Measurements from ENCODE around the gene TRIM27.

- TF ChIP-seq CTCF (IDR thresholded peaks at IDR 0.05; ENCODE audit: insufficient read depth, low read length) (no peak), REST (IDR thresholded peaks at IDR 0.05; ENCODE audit: insufficient replicate concordance, low read depth) (no peak), POLR2AphosphoS5 (IDR thresholded peaks at IDR 0.05; ENCODE audit: low read depth) (no peak), SPI1 (IDR thresholded peaks at IDR 0.05; ENCODE audit: borderline replicate concordance, low read depth) (no peak), GABPA (IDR thresholded peaks at IDR 0.05; ENCODE audit: low read depth) (no peak)
Measured at GRCh38 chr6:28897369-28897745, 26.4 kb downstream of the TRIM27 start.
